NCI-H1436 treated with DMSO at 0.1 percent for 48 hours (cell line): ENCODE measurements around the gene OR9I1.

Experiments used
- DNase-seq: peaks from one replicate; lab custom pipeline; 2025; lab: John Stamatoyannopoulos, UW

Gene OR9I1, protein sequence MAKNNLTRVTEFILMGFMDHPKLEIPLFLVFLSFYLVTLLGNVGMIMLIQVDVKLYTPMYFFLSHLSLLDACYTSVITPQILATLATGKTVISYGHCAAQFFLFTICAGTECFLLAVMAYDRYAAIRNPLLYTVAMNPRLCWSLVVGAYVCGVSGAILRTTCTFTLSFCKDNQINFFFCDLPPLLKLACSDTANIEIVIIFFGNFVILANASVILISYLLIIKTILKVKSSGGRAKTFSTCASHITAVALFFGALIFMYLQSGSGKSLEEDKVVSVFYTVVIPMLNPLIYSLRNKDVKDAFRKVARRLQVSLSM

GRCh38 chr11:58125469-58125868, at the start of gene OR9I1:
TSS of gene OR9I1 (minus strand) at chr11:58125530. CDS start at chr11:58119444, 6,086 bp downstream.
- no peak for DNase-seq

- no peak for DNase-seq
Observed at GRCh38 chr11:58165504-58166106, 40.3 kb upstream of the OR9I1 start.

DNA sequence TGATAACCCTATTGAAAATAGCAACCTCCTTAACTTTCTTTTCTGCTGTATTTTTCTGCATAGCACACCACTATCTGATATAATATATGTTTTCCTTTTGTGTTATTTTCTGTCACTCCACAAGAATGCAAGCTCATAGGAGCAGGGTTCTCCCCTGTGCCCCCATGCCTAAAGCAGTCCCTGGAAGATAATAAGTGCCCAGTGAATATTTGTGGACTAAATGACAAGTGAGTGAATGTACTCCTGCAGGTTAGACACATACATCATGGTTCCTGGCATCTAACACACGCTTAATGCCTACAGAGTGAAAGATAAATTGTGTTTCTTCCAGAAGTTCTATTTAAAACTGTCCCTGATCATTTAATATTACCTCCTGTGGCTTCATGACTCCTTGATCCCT, 39.7 kb upstream of the OR9I1 start:
- no peak for DNase-seq

- no peak for DNase-seq
Observed at GRCh38 chr11:58164389-58164788, 39.1 kb upstream of the OR9I1 start.

DNA sequence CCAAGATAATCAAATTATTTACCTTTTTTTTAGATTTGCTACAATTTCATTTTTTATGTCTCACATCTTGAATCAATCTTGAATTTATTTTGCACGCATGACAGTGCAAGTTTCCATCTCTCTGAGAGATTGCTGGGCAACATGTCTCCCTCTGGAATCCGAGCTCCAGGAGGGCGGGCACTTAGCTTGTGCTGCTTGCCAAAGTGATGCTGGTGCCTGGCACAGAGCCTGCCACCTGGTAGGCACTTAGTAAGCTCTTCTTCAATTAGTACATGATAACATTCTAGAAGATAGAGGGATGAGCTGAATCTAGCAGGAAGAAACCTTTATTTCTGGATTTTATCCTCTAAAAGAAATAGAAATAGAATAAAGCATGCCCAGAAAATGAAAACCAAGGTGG, 27.5 kb upstream of the OR9I1 start:
- DNase-seq = no peak

GRCh38 chr11:58142761-58143160, 17.4 kb upstream of the OR9I1 start:
- DNase-seq = no peak

- no peak for DNase-seq
Observed at GRCh38 chr11:58135171-58135570, 9.8 kb upstream of the OR9I1 start.

DNA sequence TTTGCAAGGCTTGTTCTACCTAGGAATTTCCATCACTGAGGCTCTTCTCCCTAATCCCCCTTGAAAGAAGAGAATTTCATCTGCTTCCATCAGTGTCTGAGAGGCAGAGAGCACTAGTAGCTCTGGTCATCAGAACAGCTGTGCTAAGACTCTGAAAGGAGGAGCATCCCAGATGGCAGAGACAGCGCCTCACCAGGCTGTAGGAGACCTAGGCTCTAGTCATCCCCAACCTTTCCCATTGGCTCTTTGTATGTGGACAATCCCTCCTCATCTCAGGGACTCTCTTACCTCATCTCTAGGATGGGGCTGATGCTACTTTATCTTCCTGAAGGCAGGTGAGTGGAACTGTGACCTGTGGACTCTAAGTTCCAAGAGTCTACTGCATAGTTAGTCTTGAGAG, 8.8 kb upstream of the OR9I1 start:
- no peak for DNase-seq

- no peak for DNase-seq
Observed at GRCh38 chr11:58133309-58134076, 8.2 kb upstream of the OR9I1 start.

DNA sequence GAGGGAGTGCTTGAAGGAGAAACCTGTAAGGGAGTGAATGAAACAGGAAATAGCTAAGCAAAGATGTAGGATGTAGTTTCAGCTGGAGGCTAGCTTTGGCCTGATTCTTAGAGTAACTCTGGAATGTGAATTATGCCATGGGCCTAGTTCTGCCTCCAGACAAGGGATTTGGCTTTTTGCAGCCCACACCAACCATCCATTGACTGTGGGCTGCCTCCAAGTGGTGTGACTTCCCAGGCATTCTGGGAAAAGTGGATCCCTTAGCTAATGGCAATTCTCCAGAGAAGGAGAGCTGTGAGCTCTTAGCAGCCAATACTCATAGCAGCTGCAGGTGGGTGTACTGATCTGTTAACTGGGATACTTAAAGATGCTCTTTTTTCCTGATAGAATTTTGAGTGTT, 2.0 kb upstream of the OR9I1 start:
- no peak for DNase-seq

DNA sequence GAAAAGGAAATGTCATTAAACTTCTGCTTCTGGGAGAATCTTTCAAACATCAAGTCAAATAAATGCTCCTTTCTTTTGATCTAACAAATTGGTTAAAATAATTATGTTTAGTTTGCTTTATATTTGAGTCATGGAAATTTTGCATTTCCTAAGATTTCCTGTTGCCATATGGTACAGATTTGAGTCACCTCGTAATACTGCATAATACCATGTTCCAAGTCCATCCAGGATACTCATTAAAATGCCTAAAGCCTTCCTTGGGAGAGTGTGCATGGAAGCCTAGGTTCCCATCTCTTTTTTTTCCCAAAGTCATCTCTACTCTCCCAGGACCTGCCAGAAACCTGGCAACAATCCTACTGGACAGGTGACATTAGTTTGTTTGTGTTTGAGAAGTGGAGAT, 4.2 kb downstream of the OR9I1 start:
- DNase-seq = no peak

DNA sequence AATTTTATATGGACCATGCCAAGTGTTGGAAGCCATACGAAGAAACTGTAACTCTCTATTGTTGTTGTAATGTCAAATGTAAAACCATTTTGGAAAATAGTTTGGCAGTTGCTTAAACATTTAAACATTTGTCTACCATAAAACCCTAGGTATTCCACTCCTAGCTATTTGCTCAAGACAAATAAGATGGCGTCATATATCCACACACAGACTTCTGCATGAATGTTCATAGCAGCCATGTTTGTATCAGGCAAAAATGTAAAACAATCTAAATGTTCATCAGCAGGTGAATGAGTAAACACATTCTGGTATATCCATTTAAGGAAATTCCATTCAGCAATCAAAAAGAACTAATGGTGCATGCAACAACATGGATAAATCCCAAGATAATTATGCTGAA, 27.9 kb downstream of the OR9I1 start:
- no peak for DNase-seq

GRCh38 chr11:58086528-58086927, 38.8 kb downstream of the OR9I1 start:
- DNase-seq = no peak

DNA sequence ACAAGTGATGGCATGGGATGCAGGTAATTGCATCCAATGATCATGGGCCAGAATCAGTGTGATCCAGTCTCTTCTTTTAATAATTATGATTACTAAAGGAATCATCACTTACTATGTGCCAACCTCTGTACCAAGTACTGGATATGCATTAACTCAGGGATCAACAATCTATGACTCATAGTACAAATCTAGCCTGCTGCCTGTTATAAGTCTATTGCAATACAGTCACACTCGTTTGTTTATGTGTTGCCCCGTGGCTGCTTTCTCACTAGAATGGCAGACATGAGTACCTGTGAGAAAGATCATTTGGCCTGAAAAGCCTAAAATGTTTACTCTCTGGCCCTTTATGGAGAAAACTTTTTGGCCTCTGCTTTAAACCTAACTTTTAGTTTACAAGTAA, 49.5 kb downstream of the OR9I1 start:
- no peak for DNase-seq

- DNase-seq = no peak
Observed at GRCh38 chr11:58070585-58070984, 54.7 kb downstream of the OR9I1 start.

DNA sequence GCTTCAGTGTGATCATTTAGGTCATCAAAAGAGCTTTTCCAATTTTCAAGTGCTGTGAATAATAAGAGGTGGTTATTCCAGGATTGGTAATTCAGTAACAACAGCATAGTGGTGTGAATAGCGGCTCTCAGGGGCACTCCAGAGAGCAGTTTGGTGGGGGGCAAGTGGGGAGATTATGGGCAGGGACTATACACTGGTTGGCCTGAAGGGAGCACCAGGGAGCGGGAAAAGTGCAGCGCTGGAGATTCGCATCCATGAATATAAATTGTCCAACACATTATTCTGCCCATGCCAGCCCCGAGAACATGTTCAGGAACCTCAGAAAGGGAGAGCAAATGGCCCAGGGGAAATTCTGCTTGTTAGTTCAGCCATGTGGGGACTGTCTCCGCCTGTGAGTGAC, 56.7 kb downstream of the OR9I1 start:
- DNase-seq = no peak

DNA sequence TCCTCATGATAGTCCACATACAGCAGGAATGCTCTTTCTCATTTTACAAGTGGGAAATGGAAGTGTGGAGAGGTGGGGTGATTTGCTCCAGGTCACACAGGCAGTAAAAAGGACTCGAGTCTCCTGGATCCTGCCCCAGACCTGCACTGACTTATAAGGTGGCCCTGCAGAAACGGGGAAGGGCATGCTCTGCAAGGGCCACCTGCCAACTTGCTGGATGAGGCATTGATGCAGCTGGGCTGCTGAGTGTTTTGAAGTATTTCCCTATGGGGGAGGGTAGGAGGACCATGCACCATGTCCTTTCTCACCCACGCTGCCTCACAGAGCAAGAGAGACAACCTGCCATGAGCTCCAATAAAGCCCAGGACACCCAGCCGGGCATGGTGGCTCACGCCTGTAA, 57.6 kb downstream of the OR9I1 start:
- DNase-seq = no peak
